Measurements from ENCODE around the gene NFATC3. TPM values are rescaled to one million over a fixed set of nuclear protein-coding genes. Genes with fewer than 3 reads are reported as not detected.

Gene NFATC3
- total and polyA plus RNA-seq, 2 of the 8 experiments (the other 6 are each of a cell fraction or from before 2014, with no cell fraction given), result 17.6 to 34.5 TPM

- Histone ChIP-seq H3K36me3 (ENCODE audit: control insufficient read depth in 2 of 4, insufficient read depth in 4 of 4, low read length in 3 of 4) (no peaks in the 10 kb centered on the region), H2BK20ac (ENCODE audit: low read length) (no peak overlapping the region), H3K9me3 (ENCODE audit: insufficient read depth in 2 of 2, low read depth in 1 of 2, low read length in 1 of 2) (no peaks in the 10 kb centered on the region), H3K14ac (ENCODE audit: insufficient read length) (no peak overlapping the region), H3K4ac (replicated peaks; ENCODE audit: insufficient read length, low read depth, low read length) (no peak overlapping the region), H3K56ac (replicated peaks; ENCODE audit: insufficient read length, low read depth, low read length) (no peak overlapping the region), H2BK120ac (replicated peaks; ENCODE audit: low read depth, low read length) (no peak overlapping the region), H3K4me3 (ENCODE audit: extremely low read depth in 1 of 4, insufficient read depth in 2 of 4, low read depth in 3 of 4, low read length in 4 of 4) (no peak overlapping the region), H3K27me3 (replicated peaks in 1 of 4; ENCODE audit: control insufficient read depth in 3 of 4, extremely low read depth in 1 of 4, insufficient read depth in 3 of 4, low read length in 3 of 4) (no peaks in the 10 kb centered on the region), H2BK5ac (ENCODE audit: low read depth, low read length) (no peak overlapping the region), H3K23me2 (ENCODE audit: low read depth, low read length) (no peaks in the 10 kb centered on the region), H3K9ac (replicated peaks in 1 of 4; ENCODE audit: extremely low read depth in 1 of 4, low read depth in 3 of 4, low read length in 3 of 4) (no peak overlapping the region), H4K8ac (ENCODE audit: extremely low read depth, insufficient read depth, low read length) (no peak overlapping the region), H4K5ac (ENCODE audit: insufficient read length, low read depth, low read length) (no peak overlapping the region), H3K23ac (ENCODE audit: insufficient read length) (no peak overlapping the region), H2AK5ac (ENCODE audit: low read depth, low read length) (no peak overlapping the region), H4K91ac (replicated peaks; ENCODE audit: insufficient read length, low read length) (no peak overlapping the region), H3K4me1 (replicated peaks in 1 of 4; ENCODE audit: control insufficient read depth in 3 of 4, insufficient read depth in 4 of 4, low read length in 3 of 4) (peaks cover 0 to 5% (median 0%) of the 10 kb centered on the region in 4 experiments; a peak in 1 of 7 replicates), H3K79me1 (ENCODE audit: low read depth, low read length) (peaks cover 13% of the 10 kb centered on the region), H3K18ac (ENCODE audit: extremely low read depth, low read length) (no peak overlapping the region), H2AFZ (ENCODE audit: low read length) (no peak overlapping the region), H3K79me2 (ENCODE audit: control insufficient read depth in 1 of 2, insufficient read depth in 2 of 2, low read length in 2 of 2) (peaks cover 0 to 87% of the 10 kb centered on the region in 2 experiments; a peak in 2 of 4 replicates), H2BK15ac (ENCODE audit: low read length) (no peak overlapping the region), H3K27ac (ENCODE audit: low read depth, low read length) (no peak overlapping the region), H4K20me1 (replicated peaks in 1 of 2; ENCODE audit: control insufficient read depth in 1 of 2, insufficient read depth in 2 of 2, low read length in 2 of 2) (peaks cover 2 to 6% of the 10 kb centered on the region in 2 experiments), H2BK12ac (ENCODE audit: low read depth, low read length) (no peak overlapping the region), H3K4me2 (ENCODE audit: insufficient read depth in 1 of 2, low read depth in 2 of 2, low read length in 2 of 2) (no peak overlapping the region)
- WGBS, 2 experiments (ENCODE audit: extremely low coverage in 1 of 2, insufficient coverage in 1 of 2, insufficient read length in 1 of 2, insufficient replicate concordance in 2 of 2, low coverage in 1 of 2, low lambda C conversion rate in 2 of 2, missing lambda C conversion rate in 1 of 2), result 76% methylated on average over 2 of the region's 2 CpGs; no CpG with 5 or more reads in 1 of the 2 experiments
- ChIA-PET CTCF (ENCODE audit: partially characterized antibody) (no interaction called here), POLR2A (ENCODE audit: partially characterized antibody) (no interaction called here)
- DNase-seq (ENCODE audit: low read depth in 1 of 2, low spot score in 2 of 2), result no peak
- no peak for FAIRE-seq
- no peak for TF ChIP-seq RBBP5 (IDR thresholded peaks at IDR 0.05; ENCODE audit: borderline replicate concordance, low read depth, low read length)
- no peak for TF ChIP-seq ASH2L (IDR thresholded peaks at IDR 0.05; ENCODE audit: low read length)
- TF ChIP-seq FOSL1 (IDR thresholded peaks at IDR 0.05; ENCODE audit: insufficient read depth, low read depth, low read length), result no peak
Observed at GRCh38 chr16:68115851-68116250, 30.7 kb downstream of the NFATC3 start.

Measured in H1 (cell line).